Kidney (tissue), 14 donors: ENCODE data around the gene TUG1. TPM values are rescaled to one million over a fixed set of nuclear protein-coding genes. Genes with fewer than 3 reads are reported as not detected.

Source experiments
- DNase-seq, 5 donors: peaks; one replicate each; pipeline ENCODE4 v3.0.0-alpha.2; 2013 to 2020
- FAIRE-seq: peaks from 2 replicates; lab custom pipeline; 2012; peaks lifted over from hg19 to GRCh38; lab: Jason Lieb, UNC
- H3K27ac ChIP-seq, 2 donors: one replicate each; pipeline ENCODE4 v1.7.0; 2013; ENCODE audit warnings: low read depth in 2 of 2, low read length in 2 of 2, inconsistent platforms in 1 of 2
- H3K27me3 ChIP-seq: one replicate; pipeline ENCODE4 v1.7.1; 2013; ENCODE audit warnings: low read length, inconsistent platforms; ENCODE audit not compliant: control insufficient read depth, insufficient read depth
- H3K36me3 ChIP-seq, 3 donors: one replicate each; pipeline versions ENCODE4 v1.7.0 to v1.7.1; 2013; ENCODE audit warnings: low read length in 3 of 3, control low read depth in 1 of 3, inconsistent platforms in 1 of 3; ENCODE audit not compliant: insufficient read depth in 3 of 3, control insufficient read depth in 2 of 3
- H3K4me1 ChIP-seq, 3 donors: one replicate each; pipeline versions ENCODE4 v1.7.0 to v1.7.1; 2013; ENCODE audit warnings: low read length in 3 of 3, inconsistent platforms in 1 of 3, low read depth in 1 of 3; ENCODE audit not compliant: control insufficient read depth in 2 of 3, insufficient read depth in 2 of 3
- H3K4me3 ChIP-seq, 3 donors: one replicate each; pipeline versions ENCODE4 v1.7.0 to v1.8.1; 2013; ENCODE audit warnings: low read length in 3 of 3, control low read depth in 1 of 3, inconsistent platforms in 1 of 3
- H3K9ac ChIP-seq, 3 donors: one replicate each; pipeline versions ENCODE4 v1.7.0 to v1.7.1; 2013; ENCODE audit warnings: low read length in 3 of 3, control low read depth in 1 of 3, inconsistent platforms in 1 of 3
- H3K9me3 ChIP-seq, 3 donors: one replicate each; pipeline versions ENCODE4 v1.7.0 to v1.7.1; 2013; ENCODE audit warnings: low read length in 3 of 3, control low read depth in 1 of 3, inconsistent platforms in 1 of 3; ENCODE audit not compliant: control insufficient read depth in 2 of 3, insufficient read depth in 1 of 3
- intact Hi-C: fragments of 100-400 bp; cut with DNase I; formaldehyde crosslinking; loops from one replicate; pipeline ENCODE4 v1.11.1; 2022
- polyA plus RNA-seq: library from polyadenylated mRNA; stranded (reverse); fragments of 350-450 nt; fragmentation: Illumina TruSeq; extraction: RNeasy Lipid Tissue Mini Kit (QIAGEN cat#74804); gene quantifications from one replicate; pipeline ENCODE4 v1.2.3, GENCODE V29; 2014; ENCODE audit warnings: low read depth, low replicate concordance; ENCODE audit not compliant: insufficient read depth
- total RNA-seq: library from RNA; stranded (reverse); fragmentation: NEBNext Ultra II Directional; extraction: Animal tissue kit (Norgen Biotek cat#: 25700); gene quantifications from one replicate; pipeline ENCODE4 v1.2.1, GENCODE V29; 2021
- TF ChIP-seq, protein P1 (sequence below): IDR thresholded peaks from 3 replicates; pipeline ENCODE4 v1.5.1; 2012; ENCODE audit warnings: mild to moderate bottlenecking, moderate library complexity, borderline replicate concordance; ENCODE audit not compliant: insufficient read depth; ENCODE audit errors: extremely low read depth
- donor health status: control.
- donor health status: control.
- donor health status: control.
- donor health status: control.
- donor health status: control.
- donor health status: DM: yes; HTN: yes; CAD: no.
- donor health status: Normal renal cell carcinoma (clear cell type).

The TUG1 gene
- total and polyA plus RNA-seq, 2 donors from 2014 or later: 25.5 to 79.0 TPM

DNA sequence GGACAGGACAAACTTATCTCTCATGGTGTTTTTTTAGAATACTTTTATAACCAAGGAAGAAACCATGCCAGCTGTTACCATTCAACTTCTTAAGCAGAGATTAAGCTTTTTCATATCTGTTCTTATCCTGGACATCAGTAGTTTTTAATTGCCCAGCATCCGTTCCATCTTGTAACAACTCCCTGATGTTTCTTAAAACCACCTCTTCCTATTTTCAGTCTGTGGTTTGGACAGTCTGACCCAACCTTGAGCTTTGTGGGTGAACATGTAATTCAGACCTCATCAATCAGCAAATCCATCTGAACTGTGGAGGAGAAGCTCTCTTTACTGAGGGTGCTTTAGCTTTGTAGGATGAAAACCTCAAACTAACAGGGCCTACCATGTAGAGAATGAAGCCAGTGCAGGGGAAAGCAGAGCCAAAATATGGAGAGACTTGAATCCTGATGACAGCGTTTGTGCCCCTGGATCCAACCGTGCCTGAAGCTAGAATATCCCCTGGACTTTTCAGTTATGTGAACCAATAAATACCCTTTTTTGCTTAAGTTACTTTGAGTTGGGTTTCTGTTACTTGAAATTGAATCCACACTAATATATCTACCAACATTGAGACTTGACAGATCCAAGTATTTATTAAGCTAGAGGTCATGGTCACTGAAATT is 9.4 kb downstream of the TUG1 start:
- Histone ChIP-seq H3K4me3 (no peak overlapping the region), H3K9me3 (peaks cover 4 to 50% (median 7%) of the 10 kb centered on the region in 3 donors)
- DNase-seq: no peak

GRCh38 chr22:30979932-30980331 is 10.9 kb downstream of the TUG1 start:
- intact Hi-C loops: no loop called here
- no peaks in the 10 kb centered on the region for H3K27me3 ChIP-seq
- no peak for FAIRE-seq
- no peaks in the 10 kb centered on the region for H3K4me1 ChIP-seq
- DNase-seq: no peak
- peaks cover 3 to 42% (median 4%) of the 10 kb centered on the region in 3 donors for H3K9me3 ChIP-seq
- peaks cover 5 to 7% (median 6%) of the 10 kb centered on the region in 3 donors for H3K36me3 ChIP-seq
- H3K9ac ChIP-seq: no peak overlapping the region
- no peak overlapping the region for H3K4me3 ChIP-seq
- H3K27ac ChIP-seq: no peak overlapping the region
- TF ChIP-seq, protein P1, sequence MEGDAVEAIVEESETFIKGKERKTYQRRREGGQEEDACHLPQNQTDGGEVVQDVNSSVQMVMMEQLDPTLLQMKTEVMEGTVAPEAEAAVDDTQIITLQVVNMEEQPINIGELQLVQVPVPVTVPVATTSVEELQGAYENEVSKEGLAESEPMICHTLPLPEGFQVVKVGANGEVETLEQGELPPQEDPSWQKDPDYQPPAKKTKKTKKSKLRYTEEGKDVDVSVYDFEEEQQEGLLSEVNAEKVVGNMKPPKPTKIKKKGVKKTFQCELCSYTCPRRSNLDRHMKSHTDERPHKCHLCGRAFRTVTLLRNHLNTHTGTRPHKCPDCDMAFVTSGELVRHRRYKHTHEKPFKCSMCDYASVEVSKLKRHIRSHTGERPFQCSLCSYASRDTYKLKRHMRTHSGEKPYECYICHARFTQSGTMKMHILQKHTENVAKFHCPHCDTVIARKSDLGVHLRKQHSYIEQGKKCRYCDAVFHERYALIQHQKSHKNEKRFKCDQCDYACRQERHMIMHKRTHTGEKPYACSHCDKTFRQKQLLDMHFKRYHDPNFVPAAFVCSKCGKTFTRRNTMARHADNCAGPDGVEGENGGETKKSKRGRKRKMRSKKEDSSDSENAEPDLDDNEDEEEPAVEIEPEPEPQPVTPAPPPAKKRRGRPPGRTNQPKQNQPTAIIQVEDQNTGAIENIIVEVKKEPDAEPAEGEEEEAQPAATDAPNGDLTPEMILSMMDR: no peak

More for the DNA sequence above, 9.4 kb downstream of the TUG1 start:
- TF ChIP-seq, protein P1: no peak
- Histone ChIP-seq H3K4me1 (no peaks in the 10 kb centered on the region), H3K9ac (no peak overlapping the region), H3K27ac (no peak overlapping the region), H3K36me3 (peaks cover 5 to 21% (median 14%) of the 10 kb centered on the region in 3 donors), H3K27me3 (no peaks in the 10 kb centered on the region)
- intact Hi-C loops: no loop called here
- FAIRE-seq: no peak

DNA sequence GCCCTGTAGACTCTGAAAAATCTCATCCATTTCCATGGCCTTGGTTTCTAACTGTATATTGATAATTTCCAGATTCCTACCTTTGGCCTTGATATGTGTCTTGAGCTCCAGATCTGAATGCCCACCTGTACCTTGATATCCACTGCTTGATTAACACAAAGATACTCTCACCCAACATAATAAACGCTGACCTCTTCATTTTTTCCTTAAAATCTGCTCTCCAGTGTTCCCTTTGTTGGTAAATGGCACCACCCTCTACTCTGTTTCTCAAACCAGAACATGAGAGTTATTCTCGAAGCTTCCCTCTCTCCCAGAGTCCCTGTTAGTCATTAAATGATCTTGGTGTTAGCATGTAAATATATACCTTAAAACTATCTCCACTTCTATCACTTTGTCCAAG is 13.4 kb downstream of the TUG1 start:
- FAIRE-seq (no peak), DNase-seq (no peak)
- Histone ChIP-seq H3K27ac (no peak overlapping the region), H3K36me3 (no peaks in the 10 kb centered on the region), H3K4me3 (no peak overlapping the region), H3K9ac (no peak overlapping the region), H3K4me1 (no peaks in the 10 kb centered on the region), H3K9me3 (peaks cover 0 to 17% (median 0%) of the 10 kb centered on the region in 3 donors), H3K27me3 (no peaks in the 10 kb centered on the region)
- TF ChIP-seq, protein P1: no peak
- intact Hi-C loops: no loop called here
